ENCODE measurements around the gene PYGM.
A peak's percentile ranks its signal among the peaks of the same experiment; 100 is the strongest.

PYGM gene

GRCh38 chr11:64778473-64779298 is 18.9 kb upstream of the PYGM start, which contains the start of gene SF1:
TSS of gene SF1 (minus strand) at chr11:64778542. CDS start at chr11:64778392, 150 bp downstream.
- DNase-seq (ENCODE audit: insufficient read length, low spot score) (peak; percentile 60), FAIRE-seq (peak; percentile 46)
- no peak for TF ChIP-seq CTCF (IDR thresholded peaks at IDR 0.05; ENCODE audit: insufficient read depth, missing control alignments)

GRCh38 chr11:64778223-64778472 is 18.4 kb upstream of the PYGM start:
- no peak for FAIRE-seq
- TF ChIP-seq CTCF (IDR thresholded peaks at IDR 0.05; ENCODE audit: insufficient read depth, missing control alignments), result no peak
- DNase-seq (ENCODE audit: insufficient read length, low spot score), result no peak

- peak; percentile 74 for DNase-seq (ENCODE audit: insufficient read length, low spot score)
- TF ChIP-seq CTCF (IDR thresholded peaks at IDR 0.05; ENCODE audit: insufficient read depth, missing control alignments), result no peak
- no peak for FAIRE-seq
Measured at GRCh38 chr11:64777449-64778222, 17.9 kb upstream of the PYGM start.

GRCh38 chr11:64776875-64777274 is 17.1 kb upstream of the PYGM start:
- FAIRE-seq, result no peak
- TF ChIP-seq CTCF (IDR thresholded peaks at IDR 0.05; ENCODE audit: insufficient read depth, missing control alignments), result no peak
- DNase-seq (ENCODE audit: insufficient read length, low spot score), result no peak

- TF ChIP-seq CTCF (IDR thresholded peaks at IDR 0.05; ENCODE audit: insufficient read depth, missing control alignments), result no peak
- FAIRE-seq (no peak), DNase-seq (ENCODE audit: insufficient read length, low spot score) (no peak)
Measured at GRCh38 chr11:64776425-64776824, 16.7 kb upstream of the PYGM start.

GRCh38 chr11:64774144-64774543 is 14.4 kb upstream of the PYGM start:
- DNase-seq (ENCODE audit: insufficient read length, low spot score) (no peak), FAIRE-seq (no peak)
- no peak for TF ChIP-seq CTCF (IDR thresholded peaks at IDR 0.05; ENCODE audit: insufficient read depth, missing control alignments)
